Measurements from ENCODE around the gene LBHD1.

- TF ChIP-seq RXRB (CRISPR knock-in tag; IDR thresholded peaks at IDR 0.05; ENCODE audit: borderline replicate concordance) (no peak), CTCF (CRISPR knock-in tag; IDR thresholded peaks at IDR 0.05) (no peak), ZNF382 (CRISPR knock-in tag; IDR thresholded peaks at IDR 0.05; ENCODE audit: borderline replicate concordance) (no peak), ARHGAP35 (CRISPR knock-in tag; IDR thresholded peaks at IDR 0.05; ENCODE audit: borderline replicate concordance) (no peak)
Measured at GRCh38 chr11:62647609-62648005, 24.5 kb downstream of the LBHD1 start.

Data from HepG2 (cell line).